HepG2 (cell line): ENCODE results near the gene NBR1. TPM values are rescaled to one million over a fixed set of nuclear protein-coding genes. Genes with fewer than 3 reads are reported as not detected.
"Not testable (repeated sequence)": the region's sequence is repeated elsewhere in the genome, so short reads cannot be mapped to it uniquely, and the experiment has no call there.

Source experiments
- ATAC-seq: fragments of 200-7000 bp; cut with Tn5 transposase; 3 replicates; pipeline ENCODE4 v1.9.1; 2020; ENCODE audit warnings: mild to moderate bottlenecking, moderate library complexity
- BruUV-seq: library from RNA; stranded (reverse); fragments of 400-500 nt; replicated peaks from 2 replicates; lab custom pipeline; 2021; lab: Mats Ljungman, UMichigan
- CTCF ChIA-PET: fragments of 300-600 bp; formaldehyde crosslinking; extraction: SDS; loops from one replicate; lab custom pipeline; 2021; ENCODE audit warnings: low total read pairs, inconsistent platforms, low intra/inter-chr PET ratio; lab: Yijun Ruan, JAX
- POLR2A ChIA-PET: fragments of 350-600 bp; sonication (Branson Sonifier 250); formaldehyde crosslinking; loops from one replicate; lab custom pipeline; 2020; ENCODE audit warnings: antibody characterized with exemption, inconsistent platforms; lab: Yijun Ruan, JAX
- DNase-seq: peaks from one replicate; pipeline ENCODE4 v3.0.0-alpha.2; 2015; ENCODE audit warnings: low spot score
- FAIRE-seq: peaks from 3 replicates; lab custom pipeline; 2011; peaks lifted over from hg19 to GRCh38; lab: Jason Lieb, UNC
- H2AFZ ChIP-seq: one replicate; pipeline ENCODE4 v1.6.1; 2011; ENCODE audit warnings: low read length, inconsistent platforms
- H3K27ac ChIP-seq: fragments of 300-600 bp; 3 replicates; pipeline ENCODE4 v1.8.0; 2011; ENCODE audit warnings: mixed run types, mild to moderate bottlenecking, mixed read lengths, low read length, inconsistent platforms; ENCODE audit not compliant: insufficient read depth; ENCODE audit errors: extremely low read length
- H3K27me3 ChIP-seq, 2 experiments: fragments of 200-600 bp in 1 of 2; 2 replicates in 1 of 2; 3 replicates in 1 of 2; pipeline versions ENCODE4 v1.6.0 to v1.8.0; 2011; ENCODE audit warnings: low read length in 2 of 2, mild to moderate bottlenecking in 2 of 2, moderate library complexity in 2 of 2, inconsistent platforms in 1 of 2; ENCODE audit not compliant: insufficient read depth in 2 of 2, control insufficient read depth in 1 of 2
- H3K36me3 ChIP-seq, 2 experiments: fragments of 200-600 bp in 1 of 2; replicated peaks in 1 of 2; 2 replicates in 1 of 2; 3 replicates in 1 of 2; pipeline versions ENCODE4 v1.5.1 to v1.8.0; 2011; ENCODE audit warnings: low read length in 2 of 2, inconsistent platforms in 1 of 2; ENCODE audit not compliant: insufficient read depth in 2 of 2, control insufficient read depth in 1 of 2
- H3K4me1 ChIP-seq: 2 replicates; pipeline ENCODE4 v1.5.1; 2012; ENCODE audit warnings: low read length, inconsistent platforms; ENCODE audit not compliant: insufficient read depth
- H3K4me2 ChIP-seq: 2 replicates; pipeline ENCODE4 v1.6.0; 2011; ENCODE audit warnings: low read depth, low read length, inconsistent platforms
- H3K4me3 ChIP-seq, 3 experiments: fragments of 200-600 bp in 1 of 3; sonication (generic), shearing (Covaris generic) in 1 of 3; replicated peaks in 1 of 3; 2 replicates each; pipeline ENCODE4 v1.5.1; 2011 to 2016; ENCODE audit warnings: low read length in 3 of 3, inconsistent platforms in 2 of 3, low read depth in 2 of 3, mild to moderate bottlenecking in 2 of 3, control low read depth in 1 of 3, mixed read lengths in 1 of 3; ENCODE audit not compliant: insufficient read depth in 1 of 3
- H3K79me2 ChIP-seq: one replicate; pipeline ENCODE4 v1.6.1; 2011; ENCODE audit warnings: low read length, inconsistent platforms; ENCODE audit not compliant: insufficient read depth
- H3K9ac ChIP-seq: 2 replicates; pipeline ENCODE4 v1.6.0; 2011; ENCODE audit warnings: mild to moderate bottlenecking, low read depth, low read length, inconsistent platforms; ENCODE audit not compliant: insufficient read depth
- H3K9me3 ChIP-seq: 2 replicates; pipeline ENCODE4 v1.5.1; 2012; ENCODE audit warnings: mild to moderate bottlenecking, low read length
- H4K20me1 ChIP-seq: 2 replicates; pipeline ENCODE4 v1.6.0; 2011; ENCODE audit warnings: inconsistent platforms, mild to moderate bottlenecking, low read length, moderate library complexity; ENCODE audit not compliant: insufficient read depth
- MAFF ChIP-seq: IDR thresholded peaks from 2 replicates; pipeline ENCODE4 v1.6.1; 2011; ENCODE audit warnings: low read depth, low read length, improper control_type of control experiment
- MAFK ChIP-seq, 2 experiments: IDR thresholded peaks in 1 of 2; conservative IDR thresholded peaks in 1 of 2; 2 replicates each; pipeline ENCODE4 v1.6.1; 2011; ENCODE audit warnings: improper control_type of control experiment in 2 of 2, low read length in 2 of 2
- ZNF629 ChIP-seq: sonication (generic); formaldehyde crosslinking; conservative IDR thresholded peaks from 2 replicates; pipeline ENCODE4 v1.5.0; 2020; ENCODE audit warnings: missing genetic modification reagents
- WGBS: methylation state at CpG from one replicate; pipeline ENCODE4 v1.1.6; 2017; ENCODE audit warnings: low lambda C conversion rate; 5-methylcytosine and 5-hydroxymethylcytosine counted together
- in situ Hi-C: cut with HindIII; loops from 2 replicates; pipeline ENCODE4 v1.10.0; 2017; ENCODE audit warnings: low pct_unique_long_range_greater_than_20kb; ENCODE audit not compliant: extremely low pct_ligation_motif_present
- intact Hi-C: fragments of 100-400 bp; cut with micrococcal nuclease; formaldehyde crosslinking; loops from one replicate; pipeline ENCODE4 v1.10.0; 2022; ENCODE audit not compliant: unreplicated experiment
- polyA plus RNA-seq, 8 experiments: library from polyadenylated mRNA; depleted of rRNA in 3 of 8; stranded (reverse) in 7 of 8; unstranded in 1 of 8; fragments of >200 nt; fragmentation: Illumina TruSeq in 4 of 8; extraction: Trizol in 4 of 8; gene quantifications; 2 replicates each; pipeline versions ENCODE4 v1.2.1 to v1.2.3, GENCODE V29; 2011 to 2016; ENCODE audit warnings: low read depth in 4 of 8, missing spikeins in 1 of 8, mixed read lengths in 1 of 8; ENCODE audit not compliant: insufficient read depth in 1 of 8
- total RNA-seq, 5 experiments: library from RNA; depleted of rRNA; stranded (reverse); fragments of >200 nt; fragmentation: Illumina TruSeq; extraction: Trizol; gene quantifications; 2 replicates each; pipeline ENCODE4 v1.2.3, GENCODE V29; 2016; ENCODE audit warnings: low read depth in 1 of 5
- TF ChIP-seq, protein P1 (sequence below): sonication (generic); formaldehyde crosslinking; IDR thresholded peaks from 2 replicates; pipeline ENCODE4 v1.5.1; 2020; ENCODE audit warnings: mild to moderate bottlenecking, missing genetic modification reagents, moderate library complexity
- TF ChIP-seq, protein P2 (sequence below): sonication (generic); formaldehyde crosslinking; IDR thresholded peaks from 2 replicates; pipeline ENCODE4 v1.4.0; 2020; ENCODE audit warnings: missing genetic modification reagents, mild to moderate bottlenecking, borderline replicate concordance

Gene NBR1
- total and polyA plus RNA-seq, 2 of the 13 experiments (the other 11 are each of a cell fraction or from before 2014, with no cell fraction given): 51.7 to 121 TPM

DNA sequence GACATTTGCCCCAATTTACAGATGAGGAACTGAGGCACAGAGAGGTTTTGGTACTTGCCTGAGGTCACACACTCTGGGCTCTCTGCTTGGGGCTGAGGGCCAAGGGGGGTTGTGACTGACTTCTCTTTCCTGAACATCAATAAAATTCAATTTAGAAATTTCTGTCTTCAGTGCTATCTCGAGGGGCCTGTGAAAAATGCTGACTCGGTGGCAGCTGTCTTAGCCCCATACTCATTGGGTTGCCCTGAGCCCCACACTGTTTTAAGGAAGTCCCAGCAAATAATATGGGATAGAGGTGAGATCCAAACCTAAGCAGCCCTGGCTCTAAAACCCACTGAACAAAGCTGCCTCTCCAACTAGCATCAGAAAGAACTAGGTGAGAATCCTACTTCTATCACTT, 38.9 kb upstream of the NBR1 start:
- DNase-seq: no peak
- WGBS: 88% methylated on average over 2 of the region's 2 CpGs
- H3K27ac ChIP-seq: no peak overlapping the region
- H3K4me2 ChIP-seq: no peak overlapping the region
- H3K27me3 ChIP-seq: no peaks in the 10 kb centered on the region
- 0 out of 2 replicates have a peak, but pooled peaks have one; percentile 27 for TF ChIP-seq ZNF629
- TF ChIP-seq, protein P1, sequence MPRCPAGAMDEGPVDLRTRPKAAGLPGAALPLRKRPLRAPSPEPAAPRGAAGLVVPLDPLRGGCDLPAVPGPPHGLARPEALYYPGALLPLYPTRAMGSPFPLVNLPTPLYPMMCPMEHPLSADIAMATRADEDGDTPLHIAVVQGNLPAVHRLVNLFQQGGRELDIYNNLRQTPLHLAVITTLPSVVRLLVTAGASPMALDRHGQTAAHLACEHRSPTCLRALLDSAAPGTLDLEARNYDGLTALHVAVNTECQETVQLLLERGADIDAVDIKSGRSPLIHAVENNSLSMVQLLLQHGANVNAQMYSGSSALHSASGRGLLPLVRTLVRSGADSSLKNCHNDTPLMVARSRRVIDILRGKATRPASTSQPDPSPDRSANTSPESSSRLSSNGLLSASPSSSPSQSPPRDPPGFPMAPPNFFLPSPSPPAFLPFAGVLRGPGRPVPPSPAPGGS (CRISPR knock-in tag): no peak
- TF ChIP-seq MAFF: peak; percentile 77
- peak; percentile 84 to 89 for TF ChIP-seq MAFK (conservative IDR thresholded peaks at IDR 0.05 in 1 of 2, IDR thresholded peaks at IDR 0.05 in 1 of 2; ENCODE audit: low read length in 2 of 2)
- peaks cover 12 to 44% of the 10 kb centered on the region in 2 experiments; a peak in 4 of 5 replicates for H3K36me3 ChIP-seq
- intact Hi-C loops: no loop called here
- ChIA-PET POLR2A (interaction anchor here (1.4 kb wide), 1 partner anchor 39 kb away, joined by 3 read pairs; the partner anchor contains the start of gene NBR1), CTCF (no interaction called here)
- in situ Hi-C loops: no loop called here
- peaks cover 3% of the 10 kb centered on the region for H4K20me1 ChIP-seq
- H3K9me3 ChIP-seq: no peaks in the 10 kb centered on the region
- H3K4me3 ChIP-seq: no peak overlapping the region
- H3K4me1 ChIP-seq: peaks cover 82% of the 10 kb centered on the region
- H3K79me2 ChIP-seq: peaks cover 45% of the 10 kb centered on the region
- H2AFZ ChIP-seq: no peak overlapping the region
- no peak for FAIRE-seq
- ATAC-seq: no peak
- BruUV-seq: no TSS peak
- no peak overlapping the region for H3K9ac ChIP-seq

DNA sequence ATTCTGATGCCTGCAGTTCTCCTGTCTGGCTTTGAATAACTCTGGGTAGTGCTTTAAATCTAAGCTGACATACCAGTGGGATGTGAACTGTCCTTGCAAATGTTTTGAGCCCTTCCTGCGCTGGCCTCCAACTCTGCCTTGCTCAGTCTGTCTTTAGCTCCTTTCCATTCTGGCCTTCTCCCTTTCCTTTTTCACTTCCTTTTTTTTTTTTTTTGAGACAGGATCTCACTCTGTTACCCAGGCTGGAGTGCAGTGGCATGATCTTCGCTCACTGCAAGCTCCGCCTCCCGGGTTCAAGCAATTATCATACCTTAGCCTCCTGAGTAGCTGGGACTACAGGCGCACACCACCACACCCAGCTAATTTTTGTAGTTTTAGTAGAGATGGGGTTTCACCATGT, 37.6 kb upstream of the NBR1 start:
- H3K79me2 ChIP-seq: peaks cover 34% of the 10 kb centered on the region
- ATAC-seq, H2AFZ ChIP-seq, DNase-seq, H3K9me3 ChIP-seq, intact Hi-C loops, H3K4me3 ChIP-seq, CTCF ChIA-PET, FAIRE-seq, BruUV-seq, H3K4me2 ChIP-seq, H3K9ac ChIP-seq, H3K27me3 ChIP-seq, H4K20me1 ChIP-seq, in situ Hi-C loops: not testable (repeated sequence)
- WGBS: 96% methylated on average over 5 of the region's 5 CpGs
- peaks cover 69% of the 10 kb centered on the region for H3K4me1 ChIP-seq
- POLR2A ChIA-PET: interaction anchor here (0.8 to 2.5 kb wide), 7 partner anchors 36 to 524 kb away, joined by 3 to 12 read pairs (median 4); partner anchors contain the start of genes RETREG3, TMEM106A and TUBG1
- H3K36me3 ChIP-seq: peaks cover 11 to 39% of the 10 kb centered on the region in 2 experiments; a peak in 4 of 5 replicates
- peak overlapping the region; percentile 79 for H3K27ac ChIP-seq
- TF ChIP-seq, protein P2, sequence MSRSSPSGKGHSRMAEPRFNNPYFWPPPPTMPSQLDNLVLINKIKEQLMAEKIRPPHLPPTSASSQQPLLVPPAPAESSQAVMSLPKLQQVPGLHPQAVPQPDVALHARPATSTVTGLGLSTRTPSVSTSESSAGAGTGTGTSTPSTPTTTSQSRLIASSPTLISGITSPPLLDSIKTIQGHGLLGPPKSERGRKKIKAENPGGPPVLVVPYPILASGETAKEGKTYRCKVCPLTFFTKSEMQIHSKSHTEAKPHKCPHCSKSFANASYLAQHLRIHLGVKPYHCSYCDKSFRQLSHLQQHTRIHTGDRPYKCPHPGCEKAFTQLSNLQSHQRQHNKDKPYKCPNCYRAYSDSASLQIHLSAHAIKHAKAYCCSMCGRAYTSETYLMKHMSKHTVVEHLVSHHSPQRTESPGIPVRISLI: peak; percentile 21; the same call in 1 of the 2 replicates
